Spinal cord (tissue), 10 donors: ENCODE results near the gene TRIM24. TPM values are rescaled to one million over a fixed set of nuclear protein-coding genes. Genes with fewer than 3 reads are reported as not detected.
A peak's percentile ranks its signal among the peaks of the same experiment; 100 is the strongest.
"Not testable (repeated sequence)": the region's sequence is repeated elsewhere in the genome, so short reads cannot be mapped to it uniquely, and the experiment has no call there.

ENCODE experiments used
- DNase-seq, 6 donors: peaks; one replicate each; pipeline versions ENCODE4 v3.0.0 to v3.0.0-alpha.2; 2013 to 2015; ENCODE audit warnings: low spot score in 6 of 6, low read depth in 4 of 6
- H3K27ac ChIP-seq: one replicate; pipeline ENCODE4 v1.5.1; 2013; ENCODE audit warnings: low read depth, low read length, control low read depth
- H3K27me3 ChIP-seq: one replicate; pipeline ENCODE4 v1.6.1; 2013; ENCODE audit warnings: low read length; ENCODE audit not compliant: control insufficient read depth, insufficient read depth
- H3K36me3 ChIP-seq: one replicate; pipeline ENCODE4 v1.6.1; 2013; ENCODE audit warnings: low read length; ENCODE audit not compliant: control insufficient read depth, insufficient read depth
- H3K4me1 ChIP-seq: one replicate; pipeline ENCODE4 v1.6.1; 2013; ENCODE audit warnings: low read length; ENCODE audit not compliant: control insufficient read depth, insufficient read depth
- H3K4me3 ChIP-seq: one replicate; pipeline ENCODE4 v1.5.1; 2013; ENCODE audit warnings: low read depth, low read length, control low read depth
- H3K9me3 ChIP-seq: one replicate; pipeline ENCODE4 v1.6.1; 2013; ENCODE audit warnings: low read length; ENCODE audit not compliant: control insufficient read depth, insufficient read depth
- WGBS: methylation state at CpG from one replicate; pipeline ENCODE4 v1.1.5; 2013; ENCODE audit warnings: missing lambda C conversion rate; ENCODE audit not compliant: insufficient coverage; 5-methylcytosine and 5-hydroxymethylcytosine counted together
- polyA plus RNA-seq, 2 donors: library from polyadenylated mRNA; unstranded; fragments of 120-200 nt; gene quantifications; one replicate each; pipeline ENCODE4 v1.2.1, GENCODE V29; 2013; ENCODE audit not compliant: insufficient read length in 2 of 2
- total RNA-seq, 2 donors: library from RNA; depleted of rRNA in 1 of 2; stranded (reverse); fragments of 120-200 nt in 1 of 2; fragments of >200 nt in 1 of 2; gene quantifications; one replicate each; pipeline versions ENCODE4 v1.2.3 to v1.2.4, GENCODE V29; 2013 to 2014
- donor health status: healthy.

TRIM24 gene
- total and polyA plus RNA-seq, 4 donors: 25.4 to 53.4 (median 32.8) TPM

DNA sequence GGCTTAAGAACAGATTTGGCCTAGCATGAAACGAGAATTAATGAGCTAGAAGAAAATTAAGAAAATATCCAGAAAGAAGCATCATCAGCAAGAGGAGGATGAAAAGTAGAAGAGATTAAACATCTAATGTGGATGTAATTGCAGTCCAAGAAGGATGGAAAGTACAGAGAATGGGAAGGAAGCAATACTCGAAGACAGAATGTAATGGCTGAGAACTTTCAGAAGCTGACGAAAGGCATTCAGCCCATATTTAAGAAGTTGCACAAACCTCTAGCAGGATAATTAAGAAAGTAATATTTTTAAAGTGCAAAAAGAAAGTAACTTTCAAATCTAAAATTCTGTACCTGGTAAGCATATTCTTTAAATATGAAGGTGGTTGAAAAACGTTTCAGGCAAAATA is 60.7 kb downstream of the TRIM24 start:
- 100% methylated on average over 1 of the region's 4 CpGs for WGBS
- no peaks in the 10 kb centered on the region for H3K9me3 ChIP-seq
- H3K4me3 ChIP-seq: no peak overlapping the region
- H3K36me3 ChIP-seq: peaks cover 17% of the 10 kb centered on the region
- no peak for DNase-seq
- H3K4me1 ChIP-seq: no peaks in the 10 kb centered on the region
- no peak overlapping the region for H3K27ac ChIP-seq
- H3K27me3 ChIP-seq: no peaks in the 10 kb centered on the region

DNA sequence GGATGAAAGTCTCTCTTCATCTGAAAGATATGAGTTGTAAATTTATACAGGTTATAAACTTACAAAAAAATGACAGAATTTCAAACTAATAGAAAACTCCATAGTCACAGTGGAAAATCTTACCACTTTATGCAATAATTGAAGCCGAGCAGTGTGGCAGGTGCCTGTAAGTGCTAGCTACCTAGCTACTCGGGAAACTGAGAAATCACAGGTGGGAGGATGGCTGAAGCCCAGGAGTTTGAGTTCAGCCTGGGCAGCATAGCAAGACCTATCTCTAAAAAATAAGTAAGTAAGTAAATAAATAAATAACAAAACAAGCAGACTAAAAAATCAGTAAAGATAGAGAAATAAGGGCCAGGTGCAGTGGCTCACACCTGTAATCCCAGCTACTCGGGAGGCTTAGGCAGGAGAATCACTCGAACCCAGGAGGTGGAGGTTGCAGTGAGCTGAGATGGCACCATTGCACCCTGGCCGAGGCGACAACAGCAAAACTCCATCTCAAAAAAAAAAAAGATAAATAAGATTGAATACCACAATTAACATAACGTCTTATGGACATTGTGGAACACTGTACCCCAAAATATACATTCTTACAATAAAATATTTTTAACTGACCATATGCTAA is 61.9 kb downstream of the TRIM24 start:
- no peaks in the 10 kb centered on the region for H3K4me1 ChIP-seq
- DNase-seq: no peak
- no CpG with 5 or more reads among the region's 7 CpGs for WGBS
- peaks cover 1% of the 10 kb centered on the region for H3K9me3 ChIP-seq
- H3K36me3 ChIP-seq: peaks cover 12% of the 10 kb centered on the region
- no peak overlapping the region for H3K27ac ChIP-seq
- H3K27me3 ChIP-seq: no peaks in the 10 kb centered on the region
- H3K4me3 ChIP-seq: no peak overlapping the region

DNA sequence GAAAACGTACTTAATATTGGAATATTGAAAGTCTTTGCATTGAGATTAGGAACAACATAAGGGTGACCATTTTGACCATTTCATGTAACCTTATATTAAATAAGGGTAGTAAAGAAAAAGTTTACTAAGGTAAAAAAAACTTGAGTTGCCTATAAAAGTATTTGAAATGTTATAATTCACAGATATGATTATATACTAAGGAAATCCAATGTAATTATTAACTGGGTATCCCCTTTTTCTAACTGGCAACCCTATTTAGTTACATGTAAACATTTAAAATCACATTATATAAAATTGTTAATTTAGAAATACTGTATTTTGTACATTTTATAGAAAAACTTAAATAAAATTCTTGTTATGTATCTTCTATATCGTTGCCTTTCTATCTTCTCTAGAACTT is 64.2 kb downstream of the TRIM24 start:
- Histone ChIP-seq H3K27me3 (no peaks in the 10 kb centered on the region), H3K36me3 (peaks cover 6% of the 10 kb centered on the region), H3K9me3 (peaks cover 4% of the 10 kb centered on the region), H3K4me3 (no peak overlapping the region), H3K27ac (no peak overlapping the region), H3K4me1 (no peaks in the 10 kb centered on the region)
- no peak for DNase-seq
- no CpG with 5 or more reads among the region's 2 CpGs for WGBS

DNA sequence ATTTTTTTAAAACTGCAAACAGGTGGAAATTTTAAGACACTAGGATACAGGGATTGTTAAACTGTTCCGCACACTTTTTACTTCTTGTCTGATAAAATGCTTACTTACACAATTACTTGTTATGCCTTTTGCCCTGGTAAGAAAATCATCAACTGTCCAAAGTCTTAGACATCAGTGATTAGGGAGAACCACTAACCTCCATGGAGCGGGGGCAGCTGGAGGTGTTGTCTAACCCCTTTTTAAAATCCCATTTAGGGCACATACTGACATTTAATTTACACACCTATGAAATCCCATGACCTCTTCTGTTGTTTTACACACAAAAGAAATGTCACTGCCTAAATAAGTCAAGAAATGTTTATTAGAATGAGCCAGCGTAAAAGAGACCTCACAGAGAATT is 65.7 kb downstream of the TRIM24 start:
- Histone ChIP-seq H3K4me3 (no peak overlapping the region), H3K27ac (no peak overlapping the region), H3K9me3 (peaks cover 4% of the 10 kb centered on the region), H3K4me1 (no peaks in the 10 kb centered on the region), H3K36me3 (peaks cover 11% of the 10 kb centered on the region), H3K27me3 (no peaks in the 10 kb centered on the region)
- no CpG with 5 or more reads among the region's 3 CpGs for WGBS
- DNase-seq: no peak

DNA sequence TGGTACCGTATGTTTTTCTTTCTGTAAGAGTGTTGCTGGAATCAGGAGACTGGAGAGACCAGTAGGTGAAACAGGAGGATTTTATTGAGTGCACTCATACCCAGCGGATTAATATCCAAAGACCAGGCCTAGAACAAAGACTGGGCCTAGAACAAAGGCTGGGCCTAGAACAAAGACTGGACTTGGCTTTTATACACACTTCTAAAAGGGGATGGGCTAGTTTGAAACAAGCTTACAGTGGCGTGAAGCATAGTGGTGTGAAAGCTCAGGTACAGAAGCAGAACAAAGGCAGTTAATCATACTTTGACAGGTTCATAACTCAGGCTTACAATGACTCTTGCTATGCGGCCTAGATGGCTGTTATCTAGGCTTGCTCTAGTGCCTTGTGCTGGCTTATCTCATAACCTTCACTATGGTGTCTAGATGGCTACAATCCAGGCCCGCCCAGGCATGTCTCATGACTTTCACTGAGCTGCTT is 67.7 kb downstream of the TRIM24 start:
- H3K4me1 ChIP-seq: no peaks in the 10 kb centered on the region
- H3K36me3 ChIP-seq: peaks cover 13% of the 10 kb centered on the region
- WGBS: 96% methylated on average over 4 of the region's 5 CpGs
- H3K27ac ChIP-seq: no peak overlapping the region
- H3K4me3 ChIP-seq: no peak overlapping the region
- H3K27me3 ChIP-seq: no peaks in the 10 kb centered on the region
- H3K9me3 ChIP-seq: peaks cover 4% of the 10 kb centered on the region
- DNase-seq: peak in 1 of 6 donors; percentile 12

DNA sequence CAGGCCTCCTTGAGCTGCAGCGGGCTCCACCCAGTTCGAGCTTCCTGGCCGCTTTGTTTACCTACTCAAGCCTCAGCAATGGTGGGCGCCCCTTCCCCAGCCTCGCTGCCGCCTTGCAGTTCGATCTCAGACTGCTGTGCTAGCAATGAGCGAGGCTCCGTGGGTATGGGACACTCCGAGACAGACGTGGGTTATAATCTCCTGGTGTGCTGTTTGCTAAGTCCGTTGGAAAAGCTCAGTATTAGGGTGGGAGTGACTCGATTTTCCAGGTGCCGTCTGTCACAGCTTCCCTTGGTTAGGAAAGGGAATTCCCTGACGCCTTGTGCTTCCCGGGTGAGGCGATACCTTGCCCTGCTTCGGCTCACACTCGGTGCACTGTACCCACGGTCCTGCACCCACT is 76.8 kb downstream of the TRIM24 start:
- H3K4me1 ChIP-seq: not testable (repeated sequence)
- WGBS: over 99% methylated on average over 20 of the region's 20 CpGs
- H3K36me3 ChIP-seq: peaks cover 15% of the 10 kb centered on the region

DNA sequence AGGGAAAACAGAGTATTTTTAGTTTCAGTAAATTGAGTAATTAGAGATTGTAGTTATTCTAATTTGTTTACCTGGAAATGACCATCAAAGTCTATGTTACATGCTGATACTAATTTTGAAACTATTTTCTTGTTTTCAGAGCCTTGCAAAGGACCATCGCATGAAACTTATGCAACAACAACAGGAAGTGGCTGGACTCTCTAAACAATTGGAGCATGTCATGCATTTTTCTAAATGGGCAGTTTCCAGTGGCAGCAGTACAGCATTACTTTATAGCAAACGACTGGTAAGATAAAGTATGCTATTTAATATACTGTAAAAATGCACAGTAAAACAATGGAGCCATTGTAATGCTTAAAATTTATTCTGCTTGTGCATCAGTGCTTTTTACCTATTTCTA is 78.5 kb downstream of the TRIM24 start:
- no peak overlapping the region for H3K27ac ChIP-seq
- peaks cover 15% of the 10 kb centered on the region for H3K36me3 ChIP-seq
- no peaks in the 10 kb centered on the region for H3K4me1 ChIP-seq
- DNase-seq: no peak
- WGBS: no CpG with 5 or more reads among the region's 2 CpGs
- no peak overlapping the region for H3K4me3 ChIP-seq
- no peaks in the 10 kb centered on the region for H3K27me3 ChIP-seq
- H3K9me3 ChIP-seq: peaks cover 2% of the 10 kb centered on the region

More for the DNA sequence above, 76.8 kb downstream of the TRIM24 start:
- not testable (repeated sequence) for H3K9me3 ChIP-seq, DNase-seq, H3K4me3 ChIP-seq, H3K27ac ChIP-seq, H3K27me3 ChIP-seq

DNA sequence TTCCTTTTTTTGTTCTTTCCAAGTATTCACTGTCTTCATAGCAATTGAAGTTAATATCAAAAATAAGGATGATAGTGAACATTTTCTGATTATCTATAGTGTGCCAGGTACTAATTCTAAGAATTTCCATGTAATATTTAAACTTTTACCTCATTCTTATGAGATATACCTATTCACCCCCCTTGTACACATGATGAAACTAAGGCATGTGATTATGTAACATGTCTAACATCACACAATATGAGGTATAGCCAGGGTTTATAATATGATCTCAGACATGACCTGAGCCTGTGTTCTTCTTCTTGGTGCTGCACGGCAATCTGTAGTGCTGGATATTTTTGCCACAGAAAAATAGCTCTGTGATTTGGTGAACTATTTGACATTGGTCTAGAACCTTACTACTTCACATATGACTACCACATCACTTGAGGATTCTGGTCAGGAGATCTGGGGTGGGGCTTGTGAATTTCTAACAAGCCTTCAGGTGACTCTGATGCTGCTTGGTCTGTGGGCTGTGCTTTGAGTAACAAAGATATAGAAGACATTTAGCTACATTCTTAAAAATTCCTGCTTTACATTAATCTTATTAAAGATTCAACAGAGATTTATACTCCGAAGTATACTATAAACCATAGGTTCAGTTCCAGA is 79.1 kb downstream of the TRIM24 start:
- H3K27ac ChIP-seq: no peak overlapping the region
- H3K9me3 ChIP-seq: peaks cover 2% of the 10 kb centered on the region
- no peaks in the 10 kb centered on the region for H3K27me3 ChIP-seq
- WGBS: no CpG with 5 or more reads among the region's 2 CpGs
- no peak for DNase-seq
- peaks cover 15% of the 10 kb centered on the region for H3K36me3 ChIP-seq
- H3K4me3 ChIP-seq: no peak overlapping the region
- no peaks in the 10 kb centered on the region for H3K4me1 ChIP-seq

DNA sequence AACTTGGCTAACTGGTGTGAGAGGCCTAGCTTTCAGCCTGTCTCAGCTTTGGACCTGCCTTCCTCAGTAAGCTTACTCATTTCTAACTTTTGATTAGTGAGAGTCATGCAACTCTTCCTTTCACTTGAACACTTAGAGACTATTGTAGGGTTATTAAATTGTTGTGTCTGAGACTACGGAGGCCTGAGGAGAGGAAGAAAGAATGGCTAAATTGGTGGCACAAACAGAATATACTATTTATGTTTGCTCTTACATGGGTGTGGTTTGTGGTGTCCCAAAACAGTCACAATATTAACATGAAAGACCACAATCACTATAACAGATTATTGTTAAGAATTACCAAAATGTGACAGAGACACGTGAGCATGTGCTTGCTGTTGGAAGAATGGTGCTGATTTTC is 82.1 kb downstream of the TRIM24 start:
- H3K4me3 ChIP-seq: no peak overlapping the region
- no CpG with 5 or more reads among the region's 2 CpGs for WGBS
- no peak overlapping the region for H3K27ac ChIP-seq
- no peaks in the 10 kb centered on the region for H3K4me1 ChIP-seq
- H3K27me3 ChIP-seq: no peaks in the 10 kb centered on the region
- peaks cover 2% of the 10 kb centered on the region for H3K9me3 ChIP-seq
- no peak for DNase-seq
- H3K36me3 ChIP-seq: peaks cover 13% of the 10 kb centered on the region

DNA sequence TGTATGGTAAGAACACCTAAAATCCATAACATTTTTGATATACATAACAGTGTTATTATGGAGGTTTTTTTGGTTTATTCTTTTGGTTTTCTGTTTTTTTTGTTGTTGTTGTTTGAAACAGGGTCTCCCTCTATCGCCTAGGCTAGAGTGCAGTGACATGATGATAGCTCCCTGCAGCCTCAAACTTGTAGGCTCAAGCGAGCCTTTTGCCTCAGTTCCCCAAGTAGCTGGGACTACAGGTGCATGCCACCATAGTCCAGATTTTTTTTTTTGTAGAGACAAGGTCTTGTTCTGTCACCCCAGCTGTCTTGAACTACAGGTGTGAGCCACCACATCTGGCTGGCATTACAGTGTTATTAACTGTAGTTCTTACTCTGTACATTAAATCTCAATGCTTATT is 83.7 kb downstream of the TRIM24 start:
- Histone ChIP-seq H3K9me3 (peaks cover 2% of the 10 kb centered on the region), H3K4me3 (no peak overlapping the region), H3K27ac (no peak overlapping the region), H3K4me1 (no peaks in the 10 kb centered on the region), H3K27me3 (no peaks in the 10 kb centered on the region), H3K36me3 (peaks cover 13% of the 10 kb centered on the region)
- WGBS: 100% methylated on average over 2 of the region's 2 CpGs
- DNase-seq: no peak
